Neutrophil (primary cell): Measurements from ENCODE around the gene PRKN.

Experiments
- H3K27ac ChIP-seq: fragments of 200-600 bp; sonication (generic); 2 replicates; pipeline ENCODE4 v1.5.1; 2016; ENCODE audit warnings: mild to moderate bottlenecking, moderate library complexity
- H3K27me3 ChIP-seq: fragments of 200-600 bp; sonication (generic); 2 replicates; pipeline ENCODE4 v1.6.0; 2016; ENCODE audit warnings: mild to moderate bottlenecking
- H3K36me3 ChIP-seq: fragments of 200-600 bp; sonication (generic); 2 replicates; pipeline ENCODE4 v1.5.1; 2017
- H3K4me1 ChIP-seq, 2 experiments: fragments of 200-600 bp in 1 of 2; sonication (generic) in 1 of 2; 1 replicate in 1 of 2; 2 replicates in 1 of 2; pipeline versions ENCODE4 v1.5.1 to v1.6.1; 2013 to 2016; ENCODE audit warnings: low read depth in 1 of 2, low read length in 1 of 2, mild to moderate bottlenecking in 1 of 2, moderate library complexity in 1 of 2; ENCODE audit not compliant: control insufficient read depth in 1 of 2, insufficient read depth in 1 of 2
- H3K4me3 ChIP-seq, 2 experiments: fragments of 200-600 bp in 1 of 2; sonication (generic) in 1 of 2; 1 replicate in 1 of 2; 2 replicates in 1 of 2; pipeline ENCODE4 v1.5.1; 2013 to 2016; ENCODE audit warnings: low read depth in 1 of 2, low read length in 1 of 2, mild to moderate bottlenecking in 1 of 2, moderate library complexity in 1 of 2
- H3K9me3 ChIP-seq: fragments of 200-600 bp; sonication (generic); 2 replicates; pipeline ENCODE4 v1.5.1; 2016
- TF ChIP-seq, protein P1 (sequence below): fragments of 200-600 bp; sonication (generic); IDR thresholded peaks from 2 replicates; pipeline ENCODE4 v1.5.1; 2016; ENCODE audit warnings: antibody characterized with exemption

Gene PRKN

DNA sequence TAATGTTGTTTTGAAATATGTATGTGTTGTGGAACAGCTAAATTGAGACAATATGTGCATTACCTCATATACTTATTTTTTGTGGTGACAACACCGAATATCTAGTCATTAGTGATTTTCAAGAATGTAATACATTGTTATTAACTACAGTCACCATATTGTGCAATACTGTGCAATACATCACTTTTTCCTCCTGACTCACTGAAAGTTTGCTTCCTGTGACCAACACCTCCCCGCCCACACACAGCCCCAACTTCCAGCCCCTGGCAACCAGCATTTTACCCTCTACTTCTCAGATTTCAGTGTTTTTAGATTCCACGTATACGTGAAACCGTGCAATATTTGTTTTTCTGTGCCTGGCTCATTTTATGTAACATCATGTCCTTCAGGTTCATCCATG is 627.9 kb downstream of the PRKN start:
- H3K27me3 ChIP-seq = no peaks in the 10 kb centered on the region
- no peaks in the 10 kb centered on the region for H3K36me3 ChIP-seq
- no peak overlapping the region for H3K4me3 ChIP-seq
- no peak overlapping the region for H3K27ac ChIP-seq
- no peaks in the 10 kb centered on the region for H3K9me3 ChIP-seq
- H3K4me1 ChIP-seq = no peaks in the 10 kb centered on the region
- TF ChIP-seq, protein P1, sequence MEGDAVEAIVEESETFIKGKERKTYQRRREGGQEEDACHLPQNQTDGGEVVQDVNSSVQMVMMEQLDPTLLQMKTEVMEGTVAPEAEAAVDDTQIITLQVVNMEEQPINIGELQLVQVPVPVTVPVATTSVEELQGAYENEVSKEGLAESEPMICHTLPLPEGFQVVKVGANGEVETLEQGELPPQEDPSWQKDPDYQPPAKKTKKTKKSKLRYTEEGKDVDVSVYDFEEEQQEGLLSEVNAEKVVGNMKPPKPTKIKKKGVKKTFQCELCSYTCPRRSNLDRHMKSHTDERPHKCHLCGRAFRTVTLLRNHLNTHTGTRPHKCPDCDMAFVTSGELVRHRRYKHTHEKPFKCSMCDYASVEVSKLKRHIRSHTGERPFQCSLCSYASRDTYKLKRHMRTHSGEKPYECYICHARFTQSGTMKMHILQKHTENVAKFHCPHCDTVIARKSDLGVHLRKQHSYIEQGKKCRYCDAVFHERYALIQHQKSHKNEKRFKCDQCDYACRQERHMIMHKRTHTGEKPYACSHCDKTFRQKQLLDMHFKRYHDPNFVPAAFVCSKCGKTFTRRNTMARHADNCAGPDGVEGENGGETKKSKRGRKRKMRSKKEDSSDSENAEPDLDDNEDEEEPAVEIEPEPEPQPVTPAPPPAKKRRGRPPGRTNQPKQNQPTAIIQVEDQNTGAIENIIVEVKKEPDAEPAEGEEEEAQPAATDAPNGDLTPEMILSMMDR = no peak

DNA sequence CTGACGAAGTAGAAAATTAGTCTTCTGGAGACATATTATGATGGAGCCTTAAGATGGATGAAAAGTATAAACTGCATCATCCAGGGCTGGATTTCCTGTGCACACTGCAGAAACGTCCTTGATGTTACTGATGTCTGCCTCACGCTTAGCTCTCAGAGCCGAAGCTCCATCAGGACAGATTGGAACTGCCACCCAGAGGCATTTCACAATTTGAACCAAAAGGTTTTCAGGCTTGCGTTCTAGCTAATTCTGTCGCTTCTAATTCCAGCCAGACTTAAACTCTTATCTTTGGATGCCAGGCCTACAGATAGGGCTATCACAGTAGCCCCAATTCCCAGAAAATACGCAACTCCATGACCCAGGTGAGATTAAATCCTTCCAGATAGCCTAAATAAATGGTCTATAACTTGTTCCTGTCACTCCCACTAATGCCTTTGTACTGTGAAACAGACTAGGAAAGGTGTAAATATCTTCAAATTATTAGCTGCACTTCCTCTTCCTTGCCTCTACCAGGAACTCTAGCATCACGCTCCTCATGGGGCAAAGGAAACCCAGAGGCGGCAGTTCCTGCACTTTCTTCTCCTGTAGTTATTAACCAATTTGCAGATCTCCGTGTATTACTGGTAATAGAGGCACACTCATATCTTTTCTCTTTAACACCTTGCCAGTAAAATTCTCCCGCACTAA is 634.6 kb downstream of the PRKN start:
- TF ChIP-seq, protein P1 = no peak
- H3K4me1 ChIP-seq = no peaks in the 10 kb centered on the region

DNA sequence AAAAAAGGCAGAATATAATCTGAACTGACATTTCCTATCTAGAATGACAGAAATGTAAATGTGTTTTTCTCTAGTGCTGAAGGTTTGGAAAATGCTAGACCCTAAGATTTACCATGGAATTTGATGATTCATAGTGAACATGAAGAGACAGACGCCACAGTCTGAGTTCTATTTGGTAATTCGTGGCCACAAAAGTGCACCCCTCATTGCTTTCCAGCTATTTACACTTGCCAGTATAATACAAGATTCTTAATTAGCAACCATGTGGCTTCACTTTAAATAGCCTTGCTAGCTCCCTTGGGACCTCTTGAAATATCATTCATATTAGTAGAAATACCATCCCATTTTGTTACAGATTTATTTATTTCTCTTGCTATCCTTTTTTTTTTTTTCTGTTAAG is 636.8 kb downstream of the PRKN start:
- TF ChIP-seq, protein P1 = no peak
- Histone ChIP-seq H3K9me3 (no peaks in the 10 kb centered on the region), H3K4me3 (no peak overlapping the region), H3K27me3 (no peaks in the 10 kb centered on the region), H3K27ac (no peak overlapping the region), H3K4me1 (no peaks in the 10 kb centered on the region), H3K36me3 (no peaks in the 10 kb centered on the region)

More for the DNA sequence above, 634.6 kb downstream of the PRKN start:
- no peaks in the 10 kb centered on the region for H3K27me3 ChIP-seq
- H3K36me3 ChIP-seq = no peaks in the 10 kb centered on the region
- H3K4me3 ChIP-seq = no peak overlapping the region
- H3K27ac ChIP-seq = no peak overlapping the region
- no peaks in the 10 kb centered on the region for H3K9me3 ChIP-seq

DNA sequence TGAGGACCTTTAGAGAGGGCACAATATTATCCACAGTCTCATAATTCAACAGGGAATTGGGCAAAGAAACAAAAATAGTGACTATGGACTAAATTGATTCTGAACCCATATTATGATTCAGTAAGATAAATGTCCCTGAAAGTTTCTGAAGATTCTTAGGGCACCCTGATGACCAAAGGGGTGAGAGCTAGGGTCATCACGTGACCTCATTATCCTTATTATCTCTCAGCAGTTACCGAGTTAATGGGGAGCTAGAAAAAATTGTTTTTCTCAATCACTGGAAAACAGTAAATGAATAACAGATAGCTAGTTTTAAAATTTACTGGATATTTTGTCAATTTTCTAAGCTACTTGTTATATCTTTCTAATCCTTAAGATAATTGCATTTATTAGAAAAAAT is 639.5 kb downstream of the PRKN start:
- H3K4me1 ChIP-seq = no peaks in the 10 kb centered on the region
- H3K4me3 ChIP-seq = no peak overlapping the region
- H3K27ac ChIP-seq = no peak overlapping the region
- no peaks in the 10 kb centered on the region for H3K9me3 ChIP-seq
- no peaks in the 10 kb centered on the region for H3K36me3 ChIP-seq
- TF ChIP-seq, protein P1 = no peak
- no peaks in the 10 kb centered on the region for H3K27me3 ChIP-seq

DNA sequence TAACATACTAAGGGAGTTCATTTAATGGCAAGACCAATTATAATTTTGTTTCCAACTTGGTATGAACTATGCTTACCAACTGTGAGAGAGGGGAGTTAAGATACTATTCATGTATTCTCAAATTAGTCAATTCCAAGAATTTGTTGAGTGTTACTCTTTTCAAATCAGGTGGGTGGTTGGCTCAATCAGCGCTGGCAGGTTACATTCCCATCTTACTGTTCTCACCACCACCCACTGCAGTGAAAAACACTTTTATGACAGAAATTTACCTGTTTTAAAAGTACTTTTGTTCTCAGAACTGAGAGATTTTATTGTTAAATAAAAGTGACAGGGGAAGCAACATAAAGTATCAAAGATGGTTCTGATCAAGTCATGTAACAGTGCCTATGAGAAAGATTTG is 642.0 kb downstream of the PRKN start:
- Histone ChIP-seq H3K36me3 (no peaks in the 10 kb centered on the region), H3K4me3 (no peak overlapping the region), H3K27ac (no peak overlapping the region), H3K27me3 (no peaks in the 10 kb centered on the region), H3K9me3 (no peaks in the 10 kb centered on the region), H3K4me1 (no peaks in the 10 kb centered on the region)
- TF ChIP-seq, protein P1 = no peak
